ENCODE measurements around the gene LPP. TPM values are rescaled to one million over a fixed set of nuclear protein-coding genes. Genes with fewer than 3 reads are reported as not detected.

The LPP gene
- total RNA-seq, 1 experiment from 2014 or later, result 54.0 TPM

DNA sequence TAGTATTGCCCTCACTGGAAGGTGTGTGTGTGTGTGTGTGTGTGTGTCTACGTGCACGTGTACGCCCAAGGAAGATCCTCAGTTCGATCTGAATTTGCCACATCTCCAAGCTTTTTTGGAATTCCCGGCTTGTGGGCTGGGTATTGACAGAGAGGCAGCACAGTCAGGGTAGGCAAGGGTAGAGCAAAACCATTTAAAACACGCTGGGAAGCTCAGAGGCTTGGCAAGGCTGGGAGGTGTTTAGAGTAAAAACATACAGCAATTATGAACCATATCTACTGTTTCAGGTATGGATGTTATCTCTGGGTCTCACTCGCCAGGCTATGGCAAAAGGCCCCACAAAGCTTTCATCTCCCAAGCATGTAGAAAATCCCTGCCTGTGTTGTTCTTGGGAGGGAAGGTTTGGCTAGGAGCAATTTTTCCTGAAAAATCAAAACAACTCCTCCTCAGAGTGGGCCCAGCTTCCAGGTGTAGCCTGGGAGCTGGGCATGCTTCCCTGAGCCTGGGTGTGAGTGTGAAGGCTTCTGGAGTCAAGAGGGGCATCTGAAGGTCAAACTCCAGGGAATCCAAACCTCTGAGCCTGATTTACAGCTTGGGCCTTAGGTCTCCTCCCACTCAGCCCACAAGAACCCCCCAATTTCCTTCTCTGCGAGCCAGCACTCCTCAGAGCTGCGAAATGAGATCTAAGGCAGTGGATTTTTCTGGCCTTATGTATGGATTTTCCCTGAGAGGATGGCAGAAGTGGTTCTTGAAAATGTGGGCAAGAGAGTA is 773.0 kb downstream of the LPP start (continued):
- TF ChIP-seq TCF7L2 (IDR thresholded peaks at IDR 0.05; ENCODE audit: borderline replicate concordance, extremely low read depth, insufficient read depth, insufficient read length) (no peak), ZFX (IDR thresholded peaks at IDR 0.05) (no peak)

- Histone ChIP-seq H3K4me1 (ENCODE audit: control insufficient read depth in 1 of 2, insufficient read depth in 2 of 2, low read length in 2 of 2) (peaks cover 11 to 22% of the 10 kb centered on the region in 2 experiments; a peak in 3 of 4 replicates), H4K20me1 (ENCODE audit: insufficient read depth) (no peaks in the 10 kb centered on the region), H3K9me2 (ENCODE audit: insufficient read depth) (no peaks in the 10 kb centered on the region), H3K79me2 (ENCODE audit: insufficient read depth, low read length) (no peaks in the 10 kb centered on the region), H2AFZ (ENCODE audit: low read depth, low read length, poor library complexity, severe bottlenecking) (no peak overlapping the region), H3K9ac (ENCODE audit: low read length) (no peak overlapping the region), H3K9me3 (ENCODE audit: control insufficient read depth in 1 of 2, insufficient read depth in 1 of 2, low read depth in 1 of 2, low read length in 2 of 2) (no peaks in the 10 kb centered on the region), H3K36me3 (ENCODE audit: control insufficient read depth in 1 of 2, insufficient read depth in 2 of 2, low read length in 2 of 2) (no peaks in the 10 kb centered on the region), H3K4me2 (ENCODE audit: low read length) (no peak overlapping the region), H3K4me3 (replicated peaks in 1 of 2; ENCODE audit: low read depth in 1 of 2, low read length in 2 of 2) (no peak overlapping the region), H3K27ac (ENCODE audit: low read depth, low read length) (no peak overlapping the region), H3K27me3 (ENCODE audit: insufficient read depth, low read length) (no peaks in the 10 kb centered on the region)
- CTCF ChIA-PET, result no interaction called here
- ATAC-seq (no peak), DNase-seq (ENCODE audit: low read depth, low spot score) (no peak)
- TF ChIP-seq, protein P1, sequence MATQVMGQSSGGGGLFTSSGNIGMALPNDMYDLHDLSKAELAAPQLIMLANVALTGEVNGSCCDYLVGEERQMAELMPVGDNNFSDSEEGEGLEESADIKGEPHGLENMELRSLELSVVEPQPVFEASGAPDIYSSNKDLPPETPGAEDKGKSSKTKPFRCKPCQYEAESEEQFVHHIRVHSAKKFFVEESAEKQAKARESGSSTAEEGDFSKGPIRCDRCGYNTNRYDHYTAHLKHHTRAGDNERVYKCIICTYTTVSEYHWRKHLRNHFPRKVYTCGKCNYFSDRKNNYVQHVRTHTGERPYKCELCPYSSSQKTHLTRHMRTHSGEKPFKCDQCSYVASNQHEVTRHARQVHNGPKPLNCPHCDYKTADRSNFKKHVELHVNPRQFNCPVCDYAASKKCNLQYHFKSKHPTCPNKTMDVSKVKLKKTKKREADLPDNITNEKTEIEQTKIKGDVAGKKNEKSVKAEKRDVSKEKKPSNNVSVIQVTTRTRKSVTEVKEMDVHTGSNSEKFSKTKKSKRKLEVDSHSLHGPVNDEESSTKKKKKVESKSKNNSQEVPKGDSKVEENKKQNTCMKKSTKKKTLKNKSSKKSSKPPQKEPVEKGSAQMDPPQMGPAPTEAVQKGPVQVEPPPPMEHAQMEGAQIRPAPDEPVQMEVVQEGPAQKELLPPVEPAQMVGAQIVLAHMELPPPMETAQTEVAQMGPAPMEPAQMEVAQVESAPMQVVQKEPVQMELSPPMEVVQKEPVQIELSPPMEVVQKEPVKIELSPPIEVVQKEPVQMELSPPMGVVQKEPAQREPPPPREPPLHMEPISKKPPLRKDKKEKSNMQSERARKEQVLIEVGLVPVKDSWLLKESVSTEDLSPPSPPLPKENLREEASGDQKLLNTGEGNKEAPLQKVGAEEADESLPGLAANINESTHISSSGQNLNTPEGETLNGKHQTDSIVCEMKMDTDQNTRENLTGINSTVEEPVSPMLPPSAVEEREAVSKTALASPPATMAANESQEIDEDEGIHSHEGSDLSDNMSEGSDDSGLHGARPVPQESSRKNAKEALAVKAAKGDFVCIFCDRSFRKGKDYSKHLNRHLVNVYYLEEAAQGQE (IDR thresholded peaks at IDR 0.05; ENCODE audit: low read depth), result no peak
- no peak for TF ChIP-seq EGR1 (IDR thresholded peaks at IDR 0.05; ENCODE audit: low read depth)
- no peak for TF ChIP-seq MAX (IDR thresholded peaks at IDR 0.05)
- no peak for TF ChIP-seq CEBPB (IDR thresholded peaks at IDR 0.05; ENCODE audit: low read depth)
- no peak for TF ChIP-seq EZH2phosphoT487 (IDR thresholded peaks at IDR 0.05; ENCODE audit: borderline replicate concordance)
- TF ChIP-seq ELF1 (IDR thresholded peaks at IDR 0.05; ENCODE audit: borderline replicate concordance, low read depth), result no peak
- TF ChIP-seq, protein P2, sequence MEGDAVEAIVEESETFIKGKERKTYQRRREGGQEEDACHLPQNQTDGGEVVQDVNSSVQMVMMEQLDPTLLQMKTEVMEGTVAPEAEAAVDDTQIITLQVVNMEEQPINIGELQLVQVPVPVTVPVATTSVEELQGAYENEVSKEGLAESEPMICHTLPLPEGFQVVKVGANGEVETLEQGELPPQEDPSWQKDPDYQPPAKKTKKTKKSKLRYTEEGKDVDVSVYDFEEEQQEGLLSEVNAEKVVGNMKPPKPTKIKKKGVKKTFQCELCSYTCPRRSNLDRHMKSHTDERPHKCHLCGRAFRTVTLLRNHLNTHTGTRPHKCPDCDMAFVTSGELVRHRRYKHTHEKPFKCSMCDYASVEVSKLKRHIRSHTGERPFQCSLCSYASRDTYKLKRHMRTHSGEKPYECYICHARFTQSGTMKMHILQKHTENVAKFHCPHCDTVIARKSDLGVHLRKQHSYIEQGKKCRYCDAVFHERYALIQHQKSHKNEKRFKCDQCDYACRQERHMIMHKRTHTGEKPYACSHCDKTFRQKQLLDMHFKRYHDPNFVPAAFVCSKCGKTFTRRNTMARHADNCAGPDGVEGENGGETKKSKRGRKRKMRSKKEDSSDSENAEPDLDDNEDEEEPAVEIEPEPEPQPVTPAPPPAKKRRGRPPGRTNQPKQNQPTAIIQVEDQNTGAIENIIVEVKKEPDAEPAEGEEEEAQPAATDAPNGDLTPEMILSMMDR (IDR thresholded peaks at IDR 0.05 in 2 of 3, conservative IDR thresholded peaks at IDR 0.05 in 1 of 3; ENCODE audit: borderline replicate concordance in 1 of 3, insufficient read depth in 1 of 3, low read depth in 2 of 3, low read length in 2 of 3), result no peak
- no peak for TF ChIP-seq RAD21 (IDR thresholded peaks at IDR 0.05; ENCODE audit: low read depth)
- no peak for TF ChIP-seq POLR2AphosphoS5 (IDR thresholded peaks at IDR 0.05; ENCODE audit: low read depth, low read length)
- TF ChIP-seq ZBTB33 (IDR thresholded peaks at IDR 0.05; ENCODE audit: extremely low read depth, insufficient replicate concordance, low read length), result no peak
- no TSS peak for BruUV-seq (replicated peaks)
- intact Hi-C loops (cut with micrococcal nuclease), result no loop called here
- POLR2A ChIA-PET, result no interaction called here
- RAD21 ChIA-PET (ENCODE audit: low non-redundant PET in 1 of 2, low total read pairs in 2 of 2, uncharacterized antibody in 2 of 2, unreplicated experiment in 2 of 2), result no interaction called here
Observed at GRCh38 chr3:188927971-188928370, 774.0 kb downstream of the LPP start.
